K562 (cell line): ENCODE data around the gene DCXR. TPM values are rescaled to one million over a fixed set of nuclear protein-coding genes. Genes with fewer than 3 reads are reported as not detected.

Source experiments
- ATAC-seq: fragments of 200-7000 bp; cut with Tn5 transposase; 3 replicates; pipeline ENCODE4 v1.9.1; 2020; ENCODE audit warnings: moderate library complexity
- BruUV-seq: library from RNA; stranded (reverse); fragments of 400-500 nt; replicated peaks from 2 replicates; lab custom pipeline; 2021; lab: Mats Ljungman, UMichigan
- CTCF ChIA-PET: fragments of 300-600 bp; formaldehyde crosslinking; extraction: SDS; loops from one replicate; lab custom pipeline; 2021; ENCODE audit warnings: low intra/inter-chr PET ratio; lab: Yijun Ruan, JAX
- POLR2A ChIA-PET: fragments of 300-600, 350-650 bp; sonication (Branson Sonifier 250); formaldehyde crosslinking; extraction: SDS; loops from one replicate; lab custom pipeline; 2021; ENCODE audit warnings: antibody characterized with exemption, inconsistent platforms; lab: Yijun Ruan, JAX
- DNase-seq, 4 experiments: peaks; one replicate each; pipeline versions ENCODE4 v3.0.0 to v3.0.0-alpha.2; 2011 to 2018; ENCODE audit warnings: low spot score in 3 of 4, mixed read lengths in 3 of 4; ENCODE audit errors: extremely low read depth in 1 of 4
- FAIRE-seq: peaks from 2 replicates; lab custom pipeline; 2011; peaks lifted over from hg19 to GRCh38; lab: Jason Lieb, UNC
- H2AFZ ChIP-seq: 2 replicates; pipeline ENCODE4 v1.6.0; 2011; ENCODE audit warnings: low read depth, low read length, control low read depth, inconsistent platforms
- H3K27ac ChIP-seq: fragments of 200-600 bp; 3 replicates; pipeline ENCODE4 v1.8.0; 2011; ENCODE audit warnings: low read depth, mild to moderate bottlenecking, control low read depth, inconsistent platforms, low read length, moderate library complexity, mixed read lengths; ENCODE audit errors: extremely low read depth
- H3K27me3 ChIP-seq, 2 experiments: fragments of 300-600 bp in 1 of 2; 2 replicates in 1 of 2; 3 replicates in 1 of 2; pipeline versions ENCODE4 v1.6.0 to v1.8.0; 2011; ENCODE audit warnings: inconsistent platforms in 2 of 2, low read length in 2 of 2, mild to moderate bottlenecking in 1 of 2, mixed read lengths in 1 of 2, moderate library complexity in 1 of 2; ENCODE audit not compliant: control insufficient read depth in 2 of 2, insufficient read depth in 2 of 2
- H3K36me3 ChIP-seq: fragments of 300-600 bp; 3 replicates; pipeline ENCODE4 v1.8.0; 2011; ENCODE audit warnings: mild to moderate bottlenecking, low read length, inconsistent platforms; ENCODE audit not compliant: control insufficient read depth, insufficient read depth
- H3K4me1 ChIP-seq, 2 experiments: fragments of 200-600 bp in 1 of 2; replicated peaks in 1 of 2; 2 replicates in 1 of 2; 3 replicates in 1 of 2; pipeline versions ENCODE4 v1.5.1 to v1.8.0; 2011; ENCODE audit warnings: inconsistent platforms in 2 of 2, low read length in 2 of 2, mild to moderate bottlenecking in 1 of 2, mixed read lengths in 1 of 2, moderate library complexity in 1 of 2; ENCODE audit not compliant: control insufficient read depth in 2 of 2, insufficient read depth in 2 of 2
- H3K4me2 ChIP-seq: 2 replicates; pipeline ENCODE4 v1.6.1; 2011; ENCODE audit warnings: low read length, control low read depth, inconsistent platforms, mixed read lengths; ENCODE audit not compliant: insufficient read depth
- H3K4me3 ChIP-seq: fragments of 200-600 bp; sonication (generic), shearing (Covaris generic); 2 replicates; pipeline ENCODE4 v1.5.1; 2016; ENCODE audit warnings: control low read depth, inconsistent platforms
- H3K79me2 ChIP-seq: fragments of 200-600 bp; 3 replicates; pipeline ENCODE4 v1.8.0; 2011; ENCODE audit warnings: low read length, inconsistent platforms; ENCODE audit not compliant: control insufficient read depth, insufficient read depth
- H3K9ac ChIP-seq, 2 experiments: 2 replicates each; pipeline versions ENCODE4 v1.6.0 to v1.6.1; 2011; ENCODE audit warnings: low read depth in 2 of 2, low read length in 2 of 2, control low read depth in 1 of 2, inconsistent platforms in 1 of 2, mild to moderate bottlenecking in 1 of 2, mixed read lengths in 1 of 2; ENCODE audit not compliant: insufficient read depth in 1 of 2
- H3K9me1 ChIP-seq: one replicate; pipeline ENCODE4 v1.6.0; 2011; ENCODE audit warnings: inconsistent platforms, mild to moderate bottlenecking, low read length, moderate library complexity; ENCODE audit not compliant: control insufficient read depth, insufficient read depth
- H3K9me3 ChIP-seq: replicated peaks from 2 replicates; pipeline ENCODE4 v1.5.1; 2011; ENCODE audit warnings: low read depth, low read length, inconsistent platforms; ENCODE audit not compliant: control insufficient read depth, insufficient read depth
- H4K20me1 ChIP-seq: replicated peaks from 2 replicates; pipeline ENCODE4 v1.6.1; 2011; ENCODE audit warnings: low read length, inconsistent platforms, mixed read lengths; ENCODE audit not compliant: control insufficient read depth, insufficient read depth
- DACH1 ChIP-seq: fragments of 450-650 bp; IDR thresholded peaks from 2 replicates; pipeline ENCODE4 v1.6.1; 2018; ENCODE audit not compliant: partially characterized antibody
- NFIC ChIP-seq: fragments of 450-650 bp; IDR thresholded peaks from 2 replicates; pipeline ENCODE4 v1.6.1; 2017; ENCODE audit warnings: mild to moderate bottlenecking, inconsistent platforms
- POLR2G ChIP-seq: fragments of 200-400 bp; formaldehyde crosslinking; IDR thresholded peaks from 2 replicates; pipeline ENCODE4 v1.6.1; 2017; ENCODE audit warnings: low read depth, mild to moderate bottlenecking, antibody characterized with exemption, low read length, moderate library complexity
- ZNF253 ChIP-seq: fragments of 250-450 bp; sonication (Bioruptor Pico); conservative IDR thresholded peaks from 2 replicates; pipeline ENCODE4 v1.6.1; 2021; ENCODE audit warnings: mild to moderate bottlenecking
- ZNF695 ChIP-seq: fragments of 450-650 bp; formaldehyde crosslinking; IDR thresholded peaks from 2 replicates; pipeline ENCODE4 v1.4.0; 2020; ENCODE audit warnings: mild to moderate bottlenecking, moderate library complexity
- WGBS: fragments of 100-300 bp; shearing (Covaris generic); methylation state at CpG from one replicate; pipeline ENCODE4 v1.1.6; 2016; ENCODE audit warnings: low coverage, mixed read lengths; ENCODE audit not compliant: insufficient coverage; ENCODE audit errors: missing lambda C conversion rate; 5-methylcytosine and 5-hydroxymethylcytosine counted together
- in situ Hi-C: fragments of 300-500 bp; cut with MboI; formaldehyde crosslinking; loops from 4 replicates; pipeline ENCODE4 v1.15.0; 2018; ENCODE audit warnings: inconsistent platforms, mixed read lengths
- intact Hi-C: fragments of 100-400 bp; cut with micrococcal nuclease; formaldehyde crosslinking; loops from 2 replicates; pipeline ENCODE4 v1.14.2; 2022
- polyA plus RNA-seq, 8 experiments: library from polyadenylated mRNA; depleted of rRNA in 4 of 8; stranded (reverse) in 5 of 8; unstranded in 3 of 8; fragments of >200 nt; fragmentation: Nextera tagmentation in 2 of 8; fragmentation: Illumina TruSeq in 1 of 8; extraction: Ambion mirVana in 2 of 8; extraction: Trizol in 1 of 8; gene quantifications; 2 replicates each; pipeline versions ENCODE4 v1.2.1 to v1.2.3, GENCODE V29; 2011 to 2014; ENCODE audit warnings: inconsistent platforms in 1 of 8, missing spikeins in 1 of 8
- total RNA-seq, 7 experiments: library from RNA; depleted of rRNA in 6 of 7; stranded (reverse); fragments of >200 nt in 6 of 7; fragmentation: Illumina TruSeq in 2 of 7; extraction: Trizol in 2 of 7; gene quantifications; 2 replicates each; pipeline versions ENCODE4 v1.2.1 to v1.2.3, GENCODE V29; 2011 to 2021; ENCODE audit warnings: low replicate concordance in 1 of 7

DCXR gene
- total and polyA plus RNA-seq, 9 of the 15 experiments (the other 6 are each of a cell fraction or from before 2014, with no cell fraction given) = 21.3 to 274 (median 156) TPM

GRCh38 chr17:82062984-82063368 is 25.5 kb upstream of the DCXR start:
- intact Hi-C loops (no loop called here), in situ Hi-C loops (no loop called here)
- Histone ChIP-seq H3K9me1 (no peaks in the 10 kb centered on the region), H3K79me2 (peaks cover 28% of the 10 kb centered on the region), H3K4me3 (no peak overlapping the region), H3K9ac (peak overlapping the region in 1 of 2 experiments; percentile 70; a peak in 2 of 4 replicates), H3K9me3 (no peaks in the 10 kb centered on the region), H3K4me2 (no peak overlapping the region), H2AFZ (no peak overlapping the region), H3K36me3 (peaks cover 64% of the 10 kb centered on the region; the same call in 2 of the 3 replicates), H4K20me1 (no peaks in the 10 kb centered on the region; the same call in none of the 2 replicates), H3K27me3 (no peaks in the 10 kb centered on the region), H3K4me1 (peaks cover 3 to 76% of the 10 kb centered on the region in 2 experiments; a peak in 3 of 5 replicates), H3K27ac (no peak overlapping the region)
- no peak for ATAC-seq
- CTCF ChIA-PET = no interaction called here
- 100% methylated on average over 9 of the region's 9 CpGs for WGBS
- FAIRE-seq = no peak
- no TSS peak for BruUV-seq
- no peak for TF ChIP-seq NFIC
- no peak for TF ChIP-seq ZNF253 (CRISPR knock-in tag)
- TF ChIP-seq DACH1 = no peak
- peak; percentile 59; the same call in 1 of the 2 replicates for TF ChIP-seq POLR2G
- no peak for TF ChIP-seq ZNF695 (CRISPR knock-in tag)
- no peak for DNase-seq
- POLR2A ChIA-PET = interaction anchor here (0.6 to 2.4 kb wide), 3 partner anchors 9 to 24 kb away, joined by 4 to 11 read pairs (median 5); no protein-coding TSS in a partner anchor
